IPS-20b (cell line): ENCODE data around the gene FARP2.

Source experiments
- H3K27ac ChIP-seq: one replicate; pipeline ENCODE4 v1.5.1; 2013; ENCODE audit warnings: low read length
- H3K27me3 ChIP-seq: 2 replicates; pipeline ENCODE4 v1.6.1; 2013; ENCODE audit warnings: mild to moderate bottlenecking, low read length, inconsistent platforms; ENCODE audit not compliant: insufficient read depth
- H3K36me3 ChIP-seq: 2 replicates; pipeline ENCODE4 v1.6.1; 2013; ENCODE audit warnings: low read depth, mild to moderate bottlenecking, inconsistent platforms, low read length, moderate library complexity; ENCODE audit not compliant: insufficient read depth
- H3K4me1 ChIP-seq: 2 replicates; pipeline ENCODE4 v1.6.1; 2013; ENCODE audit warnings: mild to moderate bottlenecking, control low read depth, inconsistent platforms, low read length, moderate library complexity; ENCODE audit not compliant: insufficient read depth
- H3K4me3 ChIP-seq: 2 replicates; pipeline ENCODE4 v1.5.1; 2013; ENCODE audit warnings: mild to moderate bottlenecking, low read length, inconsistent platforms
- H3K9ac ChIP-seq: 2 replicates; pipeline ENCODE4 v1.6.1; 2013; ENCODE audit warnings: low read depth, mild to moderate bottlenecking, inconsistent platforms, low read length, moderate library complexity
- H3K9me3 ChIP-seq: 2 replicates; pipeline ENCODE4 v1.6.1; 2013; ENCODE audit warnings: mild to moderate bottlenecking, low read depth, low read length, inconsistent platforms; ENCODE audit not compliant: insufficient read depth

Gene FARP2

DNA sequence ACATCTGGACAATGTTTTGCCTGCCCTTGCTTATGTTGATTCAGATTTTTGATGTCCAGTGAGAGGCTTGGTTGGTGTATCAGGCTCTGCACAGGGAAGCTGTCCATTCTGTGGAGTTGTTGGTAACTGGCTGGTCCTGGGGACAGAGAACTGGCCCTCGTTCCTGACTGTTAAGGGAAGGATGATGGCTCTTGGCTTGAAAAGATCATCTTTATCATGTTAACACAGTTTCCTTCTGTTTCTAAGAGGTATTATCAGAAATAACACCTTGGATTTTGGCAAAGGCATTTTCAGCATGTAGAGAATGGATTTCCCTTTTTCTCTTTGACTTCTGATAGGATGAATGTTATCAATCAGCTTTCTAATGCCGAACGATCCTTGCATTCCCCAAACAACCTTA lies 133.0 kb downstream of the FARP2 start:
- Histone ChIP-seq H3K9me3 (no peaks in the 10 kb centered on the region), H3K9ac (no peak overlapping the region), H3K4me3 (no peak overlapping the region), H3K4me1 (no peaks in the 10 kb centered on the region), H3K36me3 (peaks cover 15% of the 10 kb centered on the region), H3K27me3 (no peaks in the 10 kb centered on the region), H3K27ac (no peak overlapping the region)

DNA sequence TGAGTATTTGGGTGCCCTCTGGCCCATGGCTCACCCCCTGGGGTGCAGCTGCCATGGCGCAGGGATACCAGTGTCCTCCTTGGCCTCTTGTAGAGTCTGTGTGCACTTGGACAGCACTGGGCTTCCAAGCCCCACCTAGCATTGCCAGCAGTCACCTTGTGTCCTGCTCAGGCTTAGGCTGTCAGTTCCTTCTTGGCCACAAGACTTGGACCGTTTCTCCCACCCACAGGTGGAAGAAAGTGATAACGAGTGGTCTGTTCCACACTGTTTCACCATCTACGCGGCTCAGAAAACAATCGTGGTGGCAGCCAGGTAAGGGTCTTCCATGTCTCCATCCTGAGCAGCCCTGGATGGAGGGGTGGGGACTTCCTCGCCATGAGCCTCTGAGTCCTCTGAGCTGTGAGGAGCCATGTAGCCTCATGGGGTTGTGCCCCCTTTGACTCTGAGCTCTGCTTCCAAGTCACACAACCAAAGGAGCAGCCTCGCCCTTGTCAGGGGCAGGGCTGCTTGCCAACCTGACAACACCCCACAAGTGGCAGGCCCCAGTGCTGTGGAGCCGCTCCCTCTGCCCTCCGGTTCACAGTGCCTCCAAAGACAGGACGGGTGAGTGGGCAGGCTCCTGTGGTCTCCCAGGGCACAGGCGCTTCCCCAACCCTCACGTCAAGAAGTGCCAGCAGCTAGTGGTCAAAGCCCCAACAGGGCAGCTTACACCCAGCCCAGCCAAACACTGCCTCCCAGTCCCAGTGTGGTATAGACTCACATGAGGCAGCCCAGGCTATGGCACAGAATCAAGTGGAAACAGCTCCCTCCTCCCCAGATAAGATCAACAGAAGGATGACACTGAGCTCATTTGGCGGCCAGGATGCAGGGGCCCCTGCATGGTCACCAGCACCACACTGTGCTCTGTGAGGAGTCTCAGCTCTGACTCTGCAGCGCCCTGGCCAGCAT lies 133.9 kb downstream of the FARP2 start:
- Histone ChIP-seq H3K4me1 (no peaks in the 10 kb centered on the region), H3K27ac (no peak overlapping the region), H3K9me3 (no peaks in the 10 kb centered on the region), H3K9ac (no peak overlapping the region), H3K27me3 (no peaks in the 10 kb centered on the region), H3K36me3 (peaks cover 25% of the 10 kb centered on the region), H3K4me3 (no peak overlapping the region)

DNA sequence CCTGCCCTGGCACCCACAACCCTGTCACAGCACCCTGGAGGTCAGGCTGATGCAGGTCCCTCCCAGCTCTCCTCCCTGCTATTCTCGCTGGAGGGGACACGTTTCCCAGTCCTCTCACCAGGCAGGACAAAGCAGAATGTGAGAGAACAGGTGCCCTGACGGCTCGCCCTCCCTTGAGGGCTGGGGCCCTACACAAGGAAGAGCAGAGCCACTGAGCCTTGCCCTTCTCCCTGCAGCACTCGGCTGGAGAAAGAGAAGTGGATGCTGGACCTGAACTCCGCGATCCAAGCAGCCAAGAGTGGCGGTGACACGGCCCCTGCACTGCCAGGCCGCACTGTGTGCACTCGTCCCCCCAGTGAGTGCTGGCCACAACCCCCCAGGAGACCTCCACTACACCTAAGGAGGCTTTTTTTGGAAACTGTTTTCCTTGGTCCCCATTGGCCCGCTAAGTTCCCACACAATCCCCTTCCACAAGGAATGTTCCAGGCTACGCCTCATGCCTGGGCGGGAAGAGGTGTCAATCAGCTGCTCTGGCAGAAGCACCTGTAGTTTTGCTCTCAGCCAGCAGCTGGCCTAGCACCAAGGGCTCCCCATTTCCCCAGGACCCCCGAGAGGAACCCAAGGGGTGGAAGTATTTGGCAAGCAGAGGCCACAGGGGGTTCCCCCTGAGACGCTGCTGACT lies 134.9 kb downstream of the FARP2 start:
- peaks cover 34% of the 10 kb centered on the region for H3K36me3 ChIP-seq
- no peaks in the 10 kb centered on the region for H3K9me3 ChIP-seq
- H3K27me3 ChIP-seq, result no peaks in the 10 kb centered on the region
- H3K9ac ChIP-seq, result no peak overlapping the region
- H3K27ac ChIP-seq, result no peak overlapping the region
- H3K4me3 ChIP-seq, result no peak overlapping the region
- H3K4me1 ChIP-seq, result no peaks in the 10 kb centered on the region

DNA sequence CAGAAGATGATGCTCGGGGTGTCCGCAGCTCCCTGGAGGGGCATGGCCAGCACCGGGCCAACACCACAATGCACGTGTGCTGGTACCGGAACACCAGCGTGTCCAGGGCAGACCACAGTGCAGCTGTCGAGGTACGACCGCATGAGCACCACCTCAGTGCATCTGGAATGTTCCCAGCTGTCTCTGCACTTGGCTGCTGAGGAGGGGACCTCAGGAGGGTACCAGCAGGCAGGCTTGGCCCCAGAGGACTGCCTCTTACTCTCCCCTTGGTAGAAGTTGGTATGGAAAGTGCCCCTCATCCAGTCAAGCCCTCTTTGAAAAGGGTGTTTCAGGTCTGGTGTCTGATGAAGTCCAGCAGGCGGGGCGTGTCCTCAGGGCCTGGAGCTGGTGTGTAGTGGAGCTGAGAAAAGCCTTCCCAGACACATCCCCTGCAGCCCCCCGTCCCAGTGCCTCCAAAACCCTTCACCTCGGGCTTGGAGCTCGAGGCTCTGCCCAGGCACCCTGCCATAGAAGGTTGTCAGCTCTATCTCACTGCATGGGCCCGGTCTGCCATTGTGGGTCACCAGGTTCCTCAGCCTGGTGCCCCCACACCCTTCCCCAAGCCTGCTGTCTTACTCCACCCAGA lies 135.6 kb downstream of the FARP2 start:
- Histone ChIP-seq H3K9ac (no peak overlapping the region), H3K9me3 (no peaks in the 10 kb centered on the region), H3K4me1 (no peaks in the 10 kb centered on the region), H3K27me3 (no peaks in the 10 kb centered on the region), H3K36me3 (peaks cover 41% of the 10 kb centered on the region), H3K4me3 (no peak overlapping the region), H3K27ac (no peak overlapping the region)

DNA sequence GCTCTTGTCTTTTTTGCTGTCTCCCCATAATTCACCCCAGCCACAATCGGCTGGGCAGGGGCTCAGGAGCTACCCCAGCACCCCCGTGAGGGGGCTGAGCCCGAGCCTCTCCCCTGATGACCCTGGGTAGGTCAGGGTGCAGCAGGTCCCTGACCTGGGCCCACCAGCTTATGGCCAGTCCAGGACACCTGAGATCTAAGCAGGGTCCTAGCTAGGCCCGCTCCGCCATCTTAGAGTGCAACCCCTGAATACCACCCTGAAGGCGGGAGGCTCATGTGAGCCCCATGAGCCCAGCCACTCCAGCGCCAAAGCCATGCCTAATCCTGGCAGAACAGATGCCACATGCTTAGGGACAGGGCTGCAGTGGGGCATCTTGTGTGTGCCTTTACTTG lies 136.1 kb downstream of the FARP2 start:
- Histone ChIP-seq H3K4me1 (no peaks in the 10 kb centered on the region), H3K4me3 (no peak overlapping the region), H3K36me3 (peaks cover 46% of the 10 kb centered on the region), H3K9ac (no peak overlapping the region), H3K27ac (no peak overlapping the region), H3K9me3 (no peaks in the 10 kb centered on the region), H3K27me3 (no peaks in the 10 kb centered on the region)

DNA sequence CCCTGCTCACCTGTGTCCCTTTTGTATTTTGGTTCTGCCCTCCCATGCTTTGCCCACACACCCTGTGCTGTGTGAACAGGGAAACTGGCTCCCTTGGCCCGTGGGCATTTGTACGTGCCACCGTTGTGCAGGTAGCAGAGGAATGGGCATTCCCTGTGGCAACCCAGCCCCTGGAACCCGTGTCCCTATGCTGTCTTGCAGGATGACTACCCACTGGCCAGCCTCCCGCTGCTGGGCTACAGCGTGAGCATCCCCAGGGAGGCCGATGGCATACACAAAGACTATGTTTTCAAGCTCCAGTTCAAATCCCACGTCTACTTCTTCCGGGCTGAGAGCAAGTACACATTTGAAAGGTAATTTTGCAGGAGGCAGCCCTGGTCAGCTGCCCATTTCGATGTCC lies 137.0 kb downstream of the FARP2 start:
- H3K9me3 ChIP-seq, result no peaks in the 10 kb centered on the region
- no peak overlapping the region for H3K4me3 ChIP-seq
- no peaks in the 10 kb centered on the region for H3K27me3 ChIP-seq
- no peak overlapping the region for H3K27ac ChIP-seq
- peaks cover 55% of the 10 kb centered on the region for H3K36me3 ChIP-seq
- H3K4me1 ChIP-seq, result no peaks in the 10 kb centered on the region
- H3K9ac ChIP-seq, result no peak overlapping the region

DNA sequence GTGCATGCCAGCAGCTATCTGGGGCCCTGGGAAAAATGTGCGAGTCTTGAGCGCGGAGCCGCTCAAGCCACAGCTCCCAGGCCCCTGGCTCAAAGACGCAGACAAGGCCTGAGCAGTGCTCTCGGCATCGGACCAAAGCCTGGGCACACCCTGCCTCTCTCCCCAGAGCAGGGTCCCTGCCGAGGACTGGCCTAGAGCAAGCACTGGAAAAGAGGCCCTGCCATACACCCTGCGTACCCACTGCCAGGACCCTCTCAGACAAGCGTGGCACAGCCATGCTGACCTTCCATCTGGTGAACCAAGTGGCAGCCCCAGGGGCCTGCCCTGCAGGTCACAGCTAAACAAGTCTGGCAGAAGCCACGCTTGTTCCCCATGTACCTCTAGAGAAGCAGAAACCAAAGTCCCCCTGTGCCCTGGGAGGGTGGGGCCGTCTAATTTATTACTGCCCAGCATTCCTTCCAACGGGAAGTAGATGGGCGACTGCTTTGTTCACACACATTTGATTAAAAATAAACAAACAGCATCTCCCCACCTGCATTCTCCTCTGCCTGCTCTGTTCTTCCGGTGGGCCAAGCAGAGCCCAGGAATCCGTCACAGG lies 138.3 kb downstream of the FARP2 start:
- Histone ChIP-seq H3K9ac (no peak overlapping the region), H3K27me3 (no peaks in the 10 kb centered on the region), H3K36me3 (peaks cover 69% of the 10 kb centered on the region), H3K27ac (no peak overlapping the region), H3K9me3 (no peaks in the 10 kb centered on the region), H3K4me1 (no peaks in the 10 kb centered on the region), H3K4me3 (no peak overlapping the region)

DNA sequence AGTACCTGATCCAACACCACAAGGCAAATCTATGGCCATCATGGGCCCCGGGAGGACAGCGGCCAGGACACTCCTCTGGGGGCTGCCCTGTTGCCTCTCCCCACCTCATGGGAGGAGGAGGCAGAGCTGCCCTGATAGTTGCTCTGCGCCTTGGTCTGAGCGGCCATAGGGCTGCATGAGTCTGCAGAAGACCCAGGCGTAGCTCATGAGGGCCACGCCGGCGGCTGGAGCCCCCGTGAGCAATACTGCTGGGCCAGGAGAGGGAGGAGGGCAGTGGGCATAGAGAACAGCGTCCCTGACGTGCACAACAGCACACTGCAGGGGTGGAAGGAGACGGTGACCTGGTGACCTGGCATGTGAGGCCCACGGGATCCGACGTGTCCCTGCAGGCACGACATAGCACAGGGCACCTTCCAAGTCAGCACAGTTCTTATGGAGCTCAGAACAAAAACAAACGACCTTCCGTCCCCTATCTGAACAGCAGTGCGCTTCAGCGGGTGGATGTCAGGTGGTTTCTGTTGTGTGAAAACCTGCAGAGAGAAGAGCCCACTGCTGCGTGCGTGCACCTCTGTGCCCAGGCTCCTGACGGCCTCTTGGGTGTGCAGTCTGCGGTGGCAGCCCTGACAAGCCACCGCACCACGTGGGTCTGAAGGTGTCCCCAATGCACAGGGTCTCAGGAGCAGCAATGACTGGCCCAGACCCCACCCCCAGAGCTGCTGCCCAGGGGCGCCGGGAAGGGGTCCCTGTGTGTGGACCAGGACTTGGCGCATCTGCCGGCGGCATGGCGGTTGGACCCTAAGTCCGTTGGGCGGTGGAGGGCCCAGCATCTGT lies 139.3 kb downstream of the FARP2 start:
- Histone ChIP-seq H3K27ac (no peak overlapping the region), H3K9ac (no peak overlapping the region), H3K4me1 (no peaks in the 10 kb centered on the region), H3K9me3 (no peaks in the 10 kb centered on the region), H3K36me3 (peaks cover 78% of the 10 kb centered on the region), H3K27me3 (no peaks in the 10 kb centered on the region), H3K4me3 (no peak overlapping the region)

DNA sequence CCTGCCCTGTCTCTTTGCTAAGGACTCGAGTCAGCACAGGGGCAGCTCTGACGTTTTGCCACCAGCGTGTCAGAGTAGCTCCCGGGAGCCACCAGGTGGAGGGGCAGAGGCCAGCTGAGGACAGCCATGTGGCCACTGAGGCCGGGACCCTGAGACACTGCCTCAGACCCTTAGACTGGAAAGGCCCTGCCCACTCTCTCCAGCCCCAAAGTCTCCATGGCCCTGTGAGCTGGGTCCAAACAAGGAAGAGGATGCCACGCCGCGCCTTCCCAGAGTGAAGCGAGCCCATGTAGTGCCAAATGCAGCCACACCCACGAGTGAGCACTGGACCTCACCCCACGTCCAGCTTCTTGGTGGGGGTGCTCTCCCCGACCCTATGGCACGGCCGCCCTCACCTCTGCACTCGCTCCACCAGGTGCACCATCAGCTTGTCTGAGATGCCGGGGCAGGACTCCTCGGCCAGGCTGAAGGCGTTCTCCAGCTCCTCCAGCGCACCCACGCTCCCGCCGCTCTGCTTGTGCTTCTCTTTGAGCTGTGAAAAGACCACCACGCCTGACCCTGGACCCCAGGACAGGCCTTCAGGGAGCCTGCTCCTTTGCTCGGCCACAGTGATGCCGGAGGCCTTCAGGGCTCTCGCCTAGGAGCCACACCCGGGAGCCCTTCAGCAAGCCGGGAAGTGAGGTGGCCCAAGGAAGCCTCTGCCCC lies 140.1 kb downstream of the FARP2 start:
- H3K27me3 ChIP-seq, result no peaks in the 10 kb centered on the region
- H3K4me1 ChIP-seq, result no peaks in the 10 kb centered on the region
- no peak overlapping the region for H3K27ac ChIP-seq
- peaks cover 85% of the 10 kb centered on the region for H3K36me3 ChIP-seq
- H3K9me3 ChIP-seq, result no peaks in the 10 kb centered on the region
- H3K9ac ChIP-seq, result no peak overlapping the region
- H3K4me3 ChIP-seq, result no peak overlapping the region

DNA sequence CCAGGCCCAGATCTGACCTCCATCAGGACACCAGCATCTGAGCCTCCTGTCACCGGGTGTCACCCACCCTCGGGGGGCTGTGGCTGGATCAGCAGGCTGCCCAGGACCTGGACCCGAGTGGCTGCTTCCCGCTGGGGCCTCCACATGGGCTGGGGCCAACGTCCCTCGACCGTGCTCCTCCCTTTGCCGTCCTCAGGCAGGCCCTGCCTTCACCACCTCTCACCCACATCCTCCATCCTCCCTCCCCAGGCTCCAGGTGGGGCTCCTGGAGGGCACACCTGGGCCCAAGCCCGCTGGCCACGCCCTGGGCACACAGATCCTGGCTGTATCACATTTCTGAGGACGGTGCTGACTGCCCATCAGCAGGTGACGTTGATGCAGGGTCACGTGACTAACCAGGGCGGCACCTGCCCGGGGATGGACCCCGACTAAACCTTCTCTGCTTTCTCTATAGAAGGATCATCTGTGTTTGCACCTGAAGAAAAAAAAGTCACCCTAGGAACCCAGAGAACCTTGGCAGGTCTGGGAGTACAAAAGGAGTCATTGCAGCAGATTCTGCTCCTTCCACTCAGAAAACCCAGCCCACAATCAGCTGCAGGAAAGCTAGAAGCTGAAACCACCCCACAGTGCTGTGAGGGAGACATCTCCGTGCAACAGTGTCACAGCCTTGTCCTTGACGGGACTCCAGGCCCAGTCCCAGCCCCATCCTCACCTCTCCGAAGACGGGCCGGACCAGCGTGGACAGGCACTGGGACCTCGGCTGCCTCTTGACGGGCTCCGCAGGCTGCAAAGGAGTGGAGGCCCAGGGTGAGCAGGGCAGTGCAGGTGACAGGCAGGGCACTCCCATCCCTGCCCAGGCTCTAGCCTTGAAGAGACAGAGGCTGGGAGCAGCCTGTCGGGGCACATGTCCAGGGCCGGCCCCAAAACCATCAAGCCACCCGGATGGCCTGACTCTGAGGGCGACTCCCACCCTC lies 141.1 kb downstream of the FARP2 start:
- no peak overlapping the region for H3K27ac ChIP-seq
- no peak overlapping the region for H3K9ac ChIP-seq
- H3K4me3 ChIP-seq, result no peak overlapping the region
- no peaks in the 10 kb centered on the region for H3K9me3 ChIP-seq
- peaks cover 89% of the 10 kb centered on the region for H3K36me3 ChIP-seq
- H3K4me1 ChIP-seq, result no peaks in the 10 kb centered on the region
- no peaks in the 10 kb centered on the region for H3K27me3 ChIP-seq
